NCI-H69 (cell line): Measurements from ENCODE around the gene UVRAG.

Source experiments
- DNase-seq: peaks from one replicate; lab custom pipeline; 2025; lab: John Stamatoyannopoulos, UW

UVRAG gene

DNA sequence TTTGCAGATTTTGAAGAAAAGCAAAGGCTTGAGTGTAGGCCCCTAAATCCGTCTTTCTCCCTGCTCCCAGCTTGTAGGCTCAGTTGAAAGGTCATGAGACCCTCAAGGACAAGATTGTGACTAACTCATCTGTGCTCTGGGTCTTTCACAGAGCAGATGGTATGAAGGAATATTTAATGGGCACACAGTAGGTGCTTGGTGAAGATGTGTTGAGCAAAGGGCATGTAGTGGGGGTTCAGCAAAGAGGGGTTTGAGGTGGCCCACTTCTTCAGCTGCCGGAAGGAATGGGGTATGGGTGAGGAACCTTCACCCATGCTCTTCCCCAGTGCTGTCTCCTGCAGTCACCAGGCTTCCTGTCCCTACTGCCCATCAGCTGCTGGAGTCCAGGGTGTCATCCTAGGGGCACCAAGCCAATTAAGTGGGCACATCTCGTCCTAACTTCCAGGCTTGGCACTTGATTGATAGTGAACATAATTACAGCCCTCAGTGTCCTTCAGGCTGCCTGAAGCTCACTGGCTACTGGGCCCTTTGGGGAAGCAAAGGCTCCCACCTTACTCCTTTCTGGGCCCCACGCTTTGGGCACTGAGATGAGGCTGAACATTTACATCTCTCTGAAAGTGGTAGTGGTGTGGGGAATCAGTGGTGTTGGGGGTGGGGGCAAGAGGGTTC is 31.5 kb upstream of the UVRAG start:
- DNase-seq = no peak

- DNase-seq = no peak
Observed at GRCh38 chr11:75784085-75784478, 30.9 kb upstream of the UVRAG start.

- DNase-seq = no peak
Observed at GRCh38 chr11:75784506-75784905, 30.5 kb upstream of the UVRAG start.

DNA sequence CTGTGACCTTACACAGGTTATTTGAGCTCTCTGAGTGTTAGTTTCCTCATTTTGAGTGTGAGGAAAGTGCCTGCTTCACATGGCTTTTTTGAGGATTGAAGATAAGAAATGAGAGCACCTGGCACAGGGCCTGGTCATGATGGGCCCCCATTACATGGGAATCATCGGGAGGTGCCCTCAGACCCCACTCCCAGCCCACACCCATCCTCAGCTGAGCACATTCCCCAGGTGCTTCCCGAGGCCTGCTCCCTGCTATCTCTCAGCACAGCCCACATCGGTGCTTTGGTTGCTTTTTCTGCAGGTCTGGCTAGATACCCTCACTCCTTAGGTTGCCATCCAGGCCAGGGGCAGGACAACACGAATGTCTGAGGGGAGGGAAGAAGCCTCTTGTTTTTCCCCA is 29.8 kb upstream of the UVRAG start:
- no peak for DNase-seq

GRCh38 chr11:75786101-75786736 is 28.8 kb upstream of the UVRAG start:
- no peak for DNase-seq

GRCh38 chr11:75789521-75789920 is 25.5 kb upstream of the UVRAG start:
- DNase-seq = no peak

- peak; percentile 52 for DNase-seq
Observed at GRCh38 chr11:75790986-75791385, 24.0 kb upstream of the UVRAG start.

GRCh38 chr11:75792127-75792731 is 22.8 kb upstream of the UVRAG start:
- peak; percentile 45 for DNase-seq

DNA sequence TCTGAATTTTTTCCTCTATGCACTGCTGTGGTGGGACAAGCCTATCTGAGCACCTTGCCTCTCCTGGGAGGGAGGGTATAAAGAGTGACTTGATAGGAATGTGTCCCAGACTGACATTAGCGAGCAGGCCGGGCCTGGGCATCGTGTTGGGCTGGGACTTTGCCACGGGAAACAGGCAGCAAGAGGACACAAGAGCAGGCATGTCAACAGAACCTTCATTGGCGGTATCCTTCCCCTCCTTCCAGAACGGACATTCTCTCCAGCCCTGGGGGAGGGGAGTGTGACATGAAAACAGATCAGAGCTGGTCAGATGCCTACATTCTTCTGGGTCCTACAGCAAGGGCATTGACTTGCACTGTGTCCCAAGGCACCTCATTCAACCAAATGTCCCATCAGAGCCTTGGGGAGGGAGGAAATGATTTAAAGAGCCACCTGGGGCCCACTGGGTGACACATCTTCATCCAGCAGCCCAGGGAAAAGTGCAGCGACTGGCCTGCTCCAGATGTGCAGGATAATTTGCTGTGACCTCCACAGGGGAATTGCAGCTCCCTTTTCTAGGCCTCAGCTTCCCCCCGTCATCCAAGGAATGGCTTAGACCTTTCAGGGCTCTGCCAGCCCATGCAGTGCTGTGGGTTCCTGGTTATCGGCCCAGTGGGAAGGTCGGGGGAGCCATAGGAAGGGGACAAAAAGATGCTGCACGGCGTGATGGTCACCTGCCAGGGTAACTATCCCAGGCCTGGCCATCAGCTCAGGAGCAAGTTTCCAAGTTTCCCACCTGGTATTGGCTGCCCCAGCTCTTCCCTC is 21.8 kb upstream of the UVRAG start:
- no peak for DNase-seq

DNA sequence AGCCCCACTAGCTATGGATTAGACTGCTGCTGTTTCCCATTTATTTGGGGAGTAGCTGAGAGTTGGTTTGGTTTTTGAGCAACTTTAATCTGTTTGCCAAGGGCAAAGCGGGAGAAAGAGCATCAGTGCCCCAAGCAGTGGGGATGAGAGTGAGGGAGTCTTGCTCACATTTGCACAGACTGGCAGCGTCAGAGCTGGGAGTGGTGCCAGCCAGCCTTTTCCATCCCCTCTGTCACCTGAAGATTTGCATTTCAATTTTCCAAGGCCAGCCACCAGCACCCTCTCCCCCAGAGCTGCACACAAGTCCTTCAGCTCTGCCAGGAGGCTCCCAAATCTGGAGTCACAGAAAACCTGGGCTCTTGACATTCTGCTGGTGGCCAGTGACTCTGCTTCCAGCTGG is 21.0 kb upstream of the UVRAG start:
- no peak for DNase-seq

- no peak for DNase-seq
Observed at GRCh38 chr11:75795276-75796090, 19.5 kb upstream of the UVRAG start.

DNA sequence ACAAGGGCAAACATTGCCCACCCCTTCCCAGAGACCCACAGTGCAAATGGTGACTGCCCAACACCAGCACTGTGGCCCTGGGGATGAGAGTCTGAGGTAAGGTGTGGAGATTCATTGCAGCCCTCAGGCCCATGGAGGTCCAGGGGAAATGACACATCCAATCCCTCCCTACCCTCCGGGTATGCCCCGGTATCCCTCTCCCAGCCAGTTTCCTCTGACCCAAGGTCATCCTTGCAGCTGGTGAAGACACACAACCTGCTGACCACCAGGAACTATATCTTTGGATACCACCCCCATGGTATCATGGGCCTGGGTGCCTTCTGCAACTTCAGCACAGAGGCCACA is 18.9 kb upstream of the UVRAG start:
- DNase-seq = no peak

- no peak for DNase-seq
Observed at GRCh38 chr11:75797116-75797515, 17.9 kb upstream of the UVRAG start.

DNA sequence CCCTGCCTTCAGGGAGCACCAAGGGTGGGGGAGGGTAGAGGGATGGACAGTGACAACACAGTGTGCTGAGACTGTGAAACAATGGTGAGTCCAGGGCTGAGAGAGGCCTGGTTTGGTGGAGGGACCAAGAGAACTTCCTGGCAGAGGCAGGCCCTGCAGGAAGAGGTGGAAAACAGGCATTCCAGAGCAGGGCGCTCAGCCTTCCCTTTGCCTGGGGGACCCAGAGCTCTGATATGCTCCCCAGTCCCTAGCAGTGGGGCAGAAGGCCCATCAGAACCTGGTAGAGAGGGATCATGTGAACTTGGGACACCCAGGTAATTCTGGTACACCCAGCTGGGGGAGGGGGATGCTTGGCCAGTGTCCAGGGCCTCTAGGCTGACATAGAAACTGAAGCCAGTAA is 17.2 kb upstream of the UVRAG start:
- no peak for DNase-seq

DNA sequence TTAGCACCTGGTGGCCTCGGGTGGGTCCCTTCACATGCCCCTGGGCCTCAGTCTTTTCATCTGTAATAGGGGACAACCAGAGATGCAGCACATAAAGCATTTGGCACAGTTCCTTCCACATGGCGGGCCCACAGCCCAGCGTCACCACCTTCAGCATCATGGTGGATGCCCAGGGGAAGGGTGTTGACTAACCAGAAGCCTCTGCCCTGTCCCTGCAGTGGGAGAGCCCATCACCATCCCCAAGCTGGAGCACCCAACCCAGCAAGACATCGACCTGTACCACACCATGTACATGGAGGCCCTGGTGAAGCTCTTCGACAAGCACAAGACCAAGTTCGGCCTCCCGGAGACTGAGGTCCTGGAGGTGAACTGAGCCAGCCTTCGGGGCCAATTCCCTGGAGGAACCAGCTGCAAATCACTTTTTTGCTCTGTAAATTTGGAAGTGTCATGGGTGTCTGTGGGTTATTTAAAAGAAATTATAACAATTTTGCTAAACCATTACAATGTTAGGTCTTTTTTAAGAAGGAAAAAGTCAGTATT is 14.8 kb upstream of the UVRAG start:
- DNase-seq = no peak

DNA sequence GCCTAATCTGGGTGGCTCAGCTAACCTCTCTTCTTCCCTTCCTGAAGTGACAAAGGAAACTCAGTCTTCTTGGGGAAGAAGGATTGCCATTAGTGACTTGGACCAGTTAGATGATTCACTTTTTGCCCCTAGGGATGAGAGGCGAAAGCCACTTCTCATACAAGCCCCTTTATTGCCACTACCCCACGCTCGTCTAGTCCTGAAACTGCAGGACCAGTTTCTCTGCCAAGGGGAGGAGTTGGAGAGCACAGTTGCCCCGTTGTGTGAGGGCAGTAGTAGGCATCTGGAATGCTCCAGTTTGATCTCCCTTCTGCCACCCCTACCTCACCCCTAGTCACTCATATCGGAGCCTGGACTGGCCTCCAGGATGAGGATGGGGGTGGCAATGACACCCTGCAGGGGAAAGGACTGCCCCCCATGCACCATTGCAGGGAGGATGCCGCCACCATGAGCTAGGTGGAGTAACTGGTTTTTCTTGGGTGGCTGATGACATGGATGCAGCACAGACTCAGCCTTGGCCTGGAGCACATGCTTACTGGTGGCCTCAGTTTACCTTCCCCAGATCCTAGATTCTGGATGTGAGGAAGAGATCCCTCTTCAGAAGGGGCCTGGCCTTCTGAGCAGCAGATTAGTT is 14.2 kb upstream of the UVRAG start:
- no peak for DNase-seq

DNA sequence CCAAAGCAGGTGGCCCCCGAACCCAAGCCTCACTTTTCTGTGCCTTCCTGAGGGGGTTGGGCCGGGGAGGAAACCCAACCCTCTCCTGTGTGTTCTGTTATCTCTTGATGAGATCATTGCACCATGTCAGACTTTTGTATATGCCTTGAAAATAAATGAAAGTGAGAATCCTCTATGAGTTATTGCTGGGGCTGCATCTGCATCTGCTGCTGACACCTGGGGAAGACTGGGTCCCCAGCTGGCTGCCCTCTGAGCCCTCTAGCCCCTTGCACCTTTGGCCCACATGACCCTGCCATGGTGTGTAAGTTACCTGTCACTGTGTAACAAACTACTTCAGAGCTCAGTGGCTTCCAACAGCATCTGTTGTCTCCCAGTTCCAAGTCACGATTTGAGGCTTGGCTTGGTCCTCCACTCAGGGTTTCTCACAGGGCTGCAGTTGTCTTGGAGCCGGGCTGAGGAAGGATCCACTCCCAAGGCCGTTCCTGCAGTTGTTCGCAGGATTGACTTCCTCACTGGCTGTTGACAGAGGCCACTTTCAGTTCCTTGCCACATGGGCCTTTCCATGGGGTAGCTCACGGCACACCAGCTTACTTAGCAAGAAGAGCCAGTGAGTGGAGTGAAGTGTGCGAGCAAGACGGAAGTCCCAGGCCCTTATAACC is 13.5 kb upstream of the UVRAG start:
- no peak for DNase-seq

DNA sequence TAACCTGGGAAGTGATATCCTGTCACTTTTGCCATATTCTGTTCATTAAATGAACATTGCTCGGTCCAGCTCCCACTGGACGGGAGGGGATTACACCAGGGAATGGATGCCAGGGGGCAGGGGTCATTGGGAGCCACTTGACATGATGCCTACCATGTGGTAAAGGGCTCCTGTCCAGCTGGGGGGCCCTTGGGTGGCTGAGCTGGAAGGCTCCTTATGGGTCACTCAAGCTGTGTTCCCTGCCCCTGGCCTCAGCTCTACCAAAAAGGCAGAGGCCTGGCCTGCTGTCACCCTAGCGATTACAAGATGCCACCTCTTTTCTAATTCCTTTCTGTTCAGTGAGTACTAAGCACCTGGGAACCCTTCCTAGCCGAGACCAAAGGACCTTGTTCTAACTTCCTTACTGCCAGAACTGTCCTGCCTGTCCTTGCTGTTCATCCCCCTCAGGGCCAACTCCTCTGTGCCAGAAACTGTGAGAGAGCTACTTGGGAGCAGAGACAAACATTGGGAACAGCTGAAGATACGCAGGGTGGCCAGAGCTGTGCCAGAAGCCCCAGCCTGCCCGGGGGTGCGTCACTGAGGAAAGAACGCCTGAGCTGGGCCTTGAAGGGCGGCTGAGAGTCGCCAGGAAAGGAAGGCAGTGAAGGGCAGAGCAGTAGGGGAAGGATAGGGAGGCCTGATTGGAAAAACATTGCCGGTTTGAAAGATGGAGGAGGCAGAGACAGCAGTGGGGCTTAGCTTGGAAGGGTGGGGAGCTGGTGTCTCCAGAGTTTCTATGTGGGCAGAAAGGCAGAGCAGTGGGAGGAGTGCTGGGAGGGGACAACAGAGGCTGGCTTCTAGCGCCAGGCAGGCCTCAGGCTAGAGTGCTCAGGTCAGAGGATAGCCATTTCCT is 12.7 kb upstream of the UVRAG start:
- DNase-seq = no peak

- DNase-seq = peak; percentile 70
Observed at GRCh38 chr11:75802913-75803820, 11.8 kb upstream of the UVRAG start.
